ENCODE measurements around the gene GATB. TPM values are rescaled to one million over a fixed set of nuclear protein-coding genes. Genes with fewer than 3 reads are reported as not detected.

Gene GATB
- total RNA-seq, 6 experiments from 2014 or later = 23.1 to 28.2 (median 24.4) TPM

- H3K27me3 Mint-ChIP-seq (ENCODE audit: insufficient read depth) = no peaks in the 10 kb centered on the region
- H3K27ac Mint-ChIP-seq = peak overlapping the region; percentile 98
- TF ChIP-seq CTCF (IDR thresholded peaks at IDR 0.05) = no peak
- no peak for DNase-seq
- H3K4me1 Mint-ChIP-seq (ENCODE audit: low read depth) = peaks cover 68% of the 10 kb centered on the region
- H3K4me3 Mint-ChIP-seq = peak overlapping the region; percentile 66
- peaks cover 8% of the 10 kb centered on the region; the same call in 1 of the 2 replicates for H3K36me3 Mint-ChIP-seq (ENCODE audit: low read depth)
- peaks cover 7% of the 10 kb centered on the region; the same call in 1 of the 2 replicates for H3K9me3 Mint-ChIP-seq
These were observed 46.4 kb upstream of the GATB start for GRCh38 chr4:151807220-151807619.

- Mint-ChIP-seq H3K9me3 (peaks cover 7% of the 10 kb centered on the region; the same call in 1 of the 2 replicates), H3K4me3 (peak overlapping the region; percentile 66; the same call in 1 of the 2 replicates), H3K4me1 (ENCODE audit: low read depth) (peaks cover 72% of the 10 kb centered on the region), H3K27me3 (ENCODE audit: insufficient read depth) (no peaks in the 10 kb centered on the region), H3K36me3 (ENCODE audit: low read depth) (peaks cover 8% of the 10 kb centered on the region; the same call in 1 of the 2 replicates), H3K27ac (peak overlapping the region; percentile 98)
- no peak for TF ChIP-seq CTCF (IDR thresholded peaks at IDR 0.05)
- peak; percentile 91 for DNase-seq
These were observed 45.7 kb upstream of the GATB start for GRCh38 chr4:151806511-151806927.

GRCh38 chr4:151804821-151805220 lies 44.0 kb upstream of the GATB start:
- DNase-seq = no peak
- Mint-ChIP-seq H3K27ac (no peak overlapping the region; the same call in 1 of the 2 replicates), H3K36me3 (ENCODE audit: low read depth) (no peaks in the 10 kb centered on the region; the same call in 1 of the 2 replicates), H3K4me3 (no peak overlapping the region), H3K4me1 (ENCODE audit: low read depth) (peaks cover 72% of the 10 kb centered on the region), H3K27me3 (ENCODE audit: insufficient read depth) (no peaks in the 10 kb centered on the region), H3K9me3 (no peaks in the 10 kb centered on the region)
- no peak for TF ChIP-seq CTCF (IDR thresholded peaks at IDR 0.05)

GRCh38 chr4:151804086-151804630 lies 43.4 kb upstream of the GATB start:
- H3K9me3 Mint-ChIP-seq = no peaks in the 10 kb centered on the region
- H3K27me3 Mint-ChIP-seq (ENCODE audit: insufficient read depth) = no peaks in the 10 kb centered on the region
- no peak overlapping the region for H3K4me3 Mint-ChIP-seq
- no peak for TF ChIP-seq CTCF (IDR thresholded peaks at IDR 0.05)
- no peak overlapping the region for H3K27ac Mint-ChIP-seq
- no peaks in the 10 kb centered on the region; the same call in 1 of the 2 replicates for H3K36me3 Mint-ChIP-seq (ENCODE audit: low read depth)
- H3K4me1 Mint-ChIP-seq (ENCODE audit: low read depth) = peaks cover 72% of the 10 kb centered on the region
- DNase-seq = no peak

GRCh38 chr4:151803246-151803645 lies 42.4 kb upstream of the GATB start:
- Mint-ChIP-seq H3K9me3 (no peaks in the 10 kb centered on the region), H3K4me1 (ENCODE audit: low read depth) (peaks cover 72% of the 10 kb centered on the region), H3K4me3 (no peak overlapping the region), H3K36me3 (ENCODE audit: low read depth) (no peaks in the 10 kb centered on the region; the same call in 1 of the 2 replicates), H3K27ac (no peak overlapping the region), H3K27me3 (ENCODE audit: insufficient read depth) (no peaks in the 10 kb centered on the region)
- no peak for DNase-seq
- TF ChIP-seq CTCF (IDR thresholded peaks at IDR 0.05) = no peak
